ENCODE measurements around the gene REN.

REN gene

GRCh38 chr1:204136814-204137213 lies 29.3 kb downstream of the REN start:
- peaks cover 6% of the 10 kb centered on the region for H3K36me3 ChIP-seq (ENCODE audit: control insufficient read depth, insufficient read depth, low read length)
- H3K27ac ChIP-seq (ENCODE audit: insufficient read depth, low read length, poor library complexity, severe bottlenecking), result no peak overlapping the region
- H3K27me3 ChIP-seq (replicated peaks; ENCODE audit: control insufficient read depth, insufficient read depth, low read length, poor library complexity, severe bottlenecking), result no peaks in the 10 kb centered on the region
- H3K9me3 ChIP-seq (ENCODE audit: control insufficient read depth, low read length), result no peaks in the 10 kb centered on the region
- no peaks in the 10 kb centered on the region for H3K4me1 ChIP-seq (ENCODE audit: control insufficient read depth, insufficient read depth, low read length, poor library complexity, severe bottlenecking)
- H3K4me3 ChIP-seq (ENCODE audit: insufficient read depth, low read depth, low read length, poor library complexity, severe bottlenecking), result no peak overlapping the region
- no peak for DNase-seq

GRCh38 chr1:204134103-204134502 lies 32.0 kb downstream of the REN start:
- no peak overlapping the region for H3K4me3 ChIP-seq (ENCODE audit: insufficient read depth, low read depth, low read length, poor library complexity, severe bottlenecking)
- DNase-seq, result no peak
- peaks cover 6% of the 10 kb centered on the region for H3K36me3 ChIP-seq (ENCODE audit: control insufficient read depth, insufficient read depth, low read length)
- H3K4me1 ChIP-seq (ENCODE audit: control insufficient read depth, insufficient read depth, low read length, poor library complexity, severe bottlenecking), result peaks cover 3% of the 10 kb centered on the region
- no peak overlapping the region for H3K27ac ChIP-seq (ENCODE audit: insufficient read depth, low read length, poor library complexity, severe bottlenecking)
- no peaks in the 10 kb centered on the region for H3K27me3 ChIP-seq (replicated peaks; ENCODE audit: control insufficient read depth, insufficient read depth, low read length, poor library complexity, severe bottlenecking)
- H3K9me3 ChIP-seq (ENCODE audit: control insufficient read depth, low read length), result no peaks in the 10 kb centered on the region

- Histone ChIP-seq H3K4me3 (ENCODE audit: insufficient read depth, low read depth, low read length, poor library complexity, severe bottlenecking) (no peak overlapping the region), H3K9me3 (ENCODE audit: control insufficient read depth, low read length) (no peaks in the 10 kb centered on the region), H3K27ac (ENCODE audit: insufficient read depth, low read length, poor library complexity, severe bottlenecking) (no peak overlapping the region), H3K27me3 (replicated peaks; ENCODE audit: control insufficient read depth, insufficient read depth, low read length, poor library complexity, severe bottlenecking) (no peaks in the 10 kb centered on the region), H3K4me1 (ENCODE audit: control insufficient read depth, insufficient read depth, low read length, poor library complexity, severe bottlenecking) (peaks cover 7% of the 10 kb centered on the region), H3K36me3 (ENCODE audit: control insufficient read depth, insufficient read depth, low read length) (peaks cover 6% of the 10 kb centered on the region)
- DNase-seq, result no peak
Observed at GRCh38 chr1:204132718-204133117, 33.4 kb downstream of the REN start.

GRCh38 chr1:204131978-204132377 lies 34.2 kb downstream of the REN start:
- DNase-seq, result no peak
- Histone ChIP-seq H3K36me3 (ENCODE audit: control insufficient read depth, insufficient read depth, low read length) (peaks cover under 1% of the 10 kb centered on the region), H3K27me3 (replicated peaks; ENCODE audit: control insufficient read depth, insufficient read depth, low read length, poor library complexity, severe bottlenecking) (no peaks in the 10 kb centered on the region), H3K4me3 (ENCODE audit: insufficient read depth, low read depth, low read length, poor library complexity, severe bottlenecking) (no peak overlapping the region), H3K27ac (ENCODE audit: insufficient read depth, low read length, poor library complexity, severe bottlenecking) (no peak overlapping the region), H3K9me3 (ENCODE audit: control insufficient read depth, low read length) (no peaks in the 10 kb centered on the region), H3K4me1 (ENCODE audit: control insufficient read depth, insufficient read depth, low read length, poor library complexity, severe bottlenecking) (peaks cover 7% of the 10 kb centered on the region)

GRCh38 chr1:204130981-204131892 lies 34.9 kb downstream of the REN start:
- DNase-seq, result no peak
- no peaks in the 10 kb centered on the region for H3K36me3 ChIP-seq (ENCODE audit: control insufficient read depth, insufficient read depth, low read length)
- H3K27ac ChIP-seq (ENCODE audit: insufficient read depth, low read length, poor library complexity, severe bottlenecking), result no peak overlapping the region
- peaks cover 7% of the 10 kb centered on the region for H3K4me1 ChIP-seq (ENCODE audit: control insufficient read depth, insufficient read depth, low read length, poor library complexity, severe bottlenecking)
- H3K9me3 ChIP-seq (ENCODE audit: control insufficient read depth, low read length), result no peaks in the 10 kb centered on the region
- no peaks in the 10 kb centered on the region for H3K27me3 ChIP-seq (replicated peaks; ENCODE audit: control insufficient read depth, insufficient read depth, low read length, poor library complexity, severe bottlenecking)
- no peak overlapping the region for H3K4me3 ChIP-seq (ENCODE audit: insufficient read depth, low read depth, low read length, poor library complexity, severe bottlenecking)

- H3K4me1 ChIP-seq (ENCODE audit: control insufficient read depth, insufficient read depth, low read length, poor library complexity, severe bottlenecking), result peaks cover 7% of the 10 kb centered on the region
- no peak overlapping the region for H3K4me3 ChIP-seq (ENCODE audit: insufficient read depth, low read depth, low read length, poor library complexity, severe bottlenecking)
- DNase-seq, result no peak
- no peaks in the 10 kb centered on the region for H3K9me3 ChIP-seq (ENCODE audit: control insufficient read depth, low read length)
- H3K27me3 ChIP-seq (replicated peaks; ENCODE audit: control insufficient read depth, insufficient read depth, low read length, poor library complexity, severe bottlenecking), result no peaks in the 10 kb centered on the region
- H3K36me3 ChIP-seq (ENCODE audit: control insufficient read depth, insufficient read depth, low read length), result no peaks in the 10 kb centered on the region
- no peak overlapping the region for H3K27ac ChIP-seq (ENCODE audit: insufficient read depth, low read length, poor library complexity, severe bottlenecking)
Observed at GRCh38 chr1:204130178-204130577, 36.0 kb downstream of the REN start.

- H3K9me3 ChIP-seq (ENCODE audit: control insufficient read depth, low read length), result no peaks in the 10 kb centered on the region
- H3K27ac ChIP-seq (ENCODE audit: insufficient read depth, low read length, poor library complexity, severe bottlenecking), result no peak overlapping the region
- peaks cover 7% of the 10 kb centered on the region for H3K4me1 ChIP-seq (ENCODE audit: control insufficient read depth, insufficient read depth, low read length, poor library complexity, severe bottlenecking)
- no peaks in the 10 kb centered on the region for H3K27me3 ChIP-seq (replicated peaks; ENCODE audit: control insufficient read depth, insufficient read depth, low read length, poor library complexity, severe bottlenecking)
- peak; percentile 35 to 56 (median 45) for DNase-seq
- H3K4me3 ChIP-seq (ENCODE audit: insufficient read depth, low read depth, low read length, poor library complexity, severe bottlenecking), result no peak overlapping the region
- no peaks in the 10 kb centered on the region for H3K36me3 ChIP-seq (ENCODE audit: control insufficient read depth, insufficient read depth, low read length)
Observed at GRCh38 chr1:204128964-204129896, 36.9 kb downstream of the REN start.

- H3K27ac ChIP-seq (ENCODE audit: insufficient read depth, low read length, poor library complexity, severe bottlenecking), result no peak overlapping the region
- no peaks in the 10 kb centered on the region for H3K27me3 ChIP-seq (replicated peaks; ENCODE audit: control insufficient read depth, insufficient read depth, low read length, poor library complexity, severe bottlenecking)
- no peaks in the 10 kb centered on the region for H3K36me3 ChIP-seq (ENCODE audit: control insufficient read depth, insufficient read depth, low read length)
- peaks cover 7% of the 10 kb centered on the region for H3K4me1 ChIP-seq (ENCODE audit: control insufficient read depth, insufficient read depth, low read length, poor library complexity, severe bottlenecking)
- H3K9me3 ChIP-seq (ENCODE audit: control insufficient read depth, low read length), result no peaks in the 10 kb centered on the region
- no peak overlapping the region for H3K4me3 ChIP-seq (ENCODE audit: insufficient read depth, low read depth, low read length, poor library complexity, severe bottlenecking)
- DNase-seq, result no peak
Observed at GRCh38 chr1:204128464-204128963, 37.6 kb downstream of the REN start.

GRCh38 chr1:204127597-204128242 lies 38.4 kb downstream of the REN start:
- H3K4me3 ChIP-seq (ENCODE audit: insufficient read depth, low read depth, low read length, poor library complexity, severe bottlenecking), result no peak overlapping the region
- no peak for DNase-seq
- H3K36me3 ChIP-seq (ENCODE audit: control insufficient read depth, insufficient read depth, low read length), result no peaks in the 10 kb centered on the region
- peaks cover 7% of the 10 kb centered on the region for H3K4me1 ChIP-seq (ENCODE audit: control insufficient read depth, insufficient read depth, low read length, poor library complexity, severe bottlenecking)
- no peaks in the 10 kb centered on the region for H3K9me3 ChIP-seq (ENCODE audit: control insufficient read depth, low read length)
- no peaks in the 10 kb centered on the region for H3K27me3 ChIP-seq (replicated peaks; ENCODE audit: control insufficient read depth, insufficient read depth, low read length, poor library complexity, severe bottlenecking)
- H3K27ac ChIP-seq (ENCODE audit: insufficient read depth, low read length, poor library complexity, severe bottlenecking), result no peak overlapping the region

Measured in effector memory CD4-positive, alpha-beta T cell (primary cell).